Spleen (tissue), 11 donors: ENCODE data around the gene BZW2. TPM values are rescaled to one million over a fixed set of nuclear protein-coding genes. Genes with fewer than 3 reads are reported as not detected.

Experiments
- DNase-seq: peaks from one replicate; pipeline ENCODE4 v3.0.0-alpha.2; 2020
- H3K27ac ChIP-seq, 8 donors: fragments of 200-600 bp; sonication (generic) in 7 of 8; 1 replicate in 4 of 8; 2 replicates in 4 of 8; pipeline versions ENCODE4 v1.5.0 to v1.8.0; 2016 to 2021; ENCODE audit warnings: inconsistent platforms in 4 of 8, mild to moderate bottlenecking in 4 of 8, moderate library complexity in 1 of 8
- H3K27me3 ChIP-seq, 7 donors: fragments of 200-600 bp; sonication (generic) in 6 of 7; replicated peaks in 1 of 7; 1 replicate in 4 of 7; 2 replicates in 3 of 7; pipeline versions ENCODE4 v1.5.0 to v1.8.0; 2016 to 2021; ENCODE audit warnings: inconsistent platforms in 3 of 7, mild to moderate bottlenecking in 1 of 7
- H3K36me3 ChIP-seq, 6 donors: fragments of 200-600 bp; sonication (generic) in 5 of 6; 1 replicate in 4 of 6; 2 replicates in 2 of 6; pipeline versions ENCODE4 v1.5.0 to v1.8.0; 2016 to 2021; ENCODE audit warnings: inconsistent platforms in 2 of 6
- H3K4me1 ChIP-seq, 6 donors: fragments of 200-600 bp; sonication (generic) in 5 of 6; 1 replicate in 3 of 6; 2 replicates in 3 of 6; pipeline versions ENCODE4 v1.5.0 to v1.8.0; 2016 to 2021; ENCODE audit warnings: inconsistent platforms in 3 of 6
- H3K4me3 ChIP-seq, 8 donors: fragments of 200-600 bp; sonication (generic) in 7 of 8; 1 replicate in 4 of 8; 2 replicates in 4 of 8; pipeline versions ENCODE4 v1.5.0 to v1.8.0; 2016 to 2021; ENCODE audit warnings: inconsistent platforms in 4 of 8, mild to moderate bottlenecking in 4 of 8, moderate library complexity in 2 of 8
- H3K9me3 ChIP-seq, 8 donors: fragments of 200-600 bp; sonication (generic) in 7 of 8; 1 replicate in 4 of 8; 2 replicates in 4 of 8; pipeline versions ENCODE4 v1.5.0 to v1.8.0; 2016 to 2021; ENCODE audit warnings: inconsistent platforms in 4 of 8
- POLR2A ChIP-seq, 3 donors: fragments of 450-650 bp; IDR thresholded peaks; one replicate each; pipeline ENCODE4 v1.5.1; 2017; ENCODE audit warnings: antibody characterized with exemption in 3 of 3, mild to moderate bottlenecking in 1 of 3
- POLR2AphosphoS5 ChIP-seq, 3 donors: sonication (generic); formaldehyde crosslinking; IDR thresholded peaks; one replicate each; pipeline ENCODE4 v1.5.1; 2017; ENCODE audit warnings: antibody characterized with exemption in 3 of 3
- WGBS, 5 donors: extraction: QIAGEN DNeasy Blood & Tissue Kit in 3 of 5; methylation state at CpG; one replicate each; pipeline versions ENCODE4 v1.1.5 to v1.1.7; 2013 to 2018; 5-methylcytosine and 5-hydroxymethylcytosine counted together
- intact Hi-C: fragments of 100-400 bp; cut with DNase I; formaldehyde crosslinking; loops from one replicate; pipeline ENCODE4 v1.15.0; 2023; ENCODE audit warnings: low total_unique reads
- polyA plus RNA-seq, 3 donors: library from polyadenylated mRNA; stranded (reverse); fragments of 200-250 nt; gene quantifications; one replicate each; pipeline ENCODE4 v1.2.1, GENCODE V29; 2013
- total RNA-seq, 7 donors: library from RNA; depleted of rRNA in 3 of 7; stranded (reverse); fragments of >200 nt in 3 of 7; fragmentation: NEBNext Ultra II Directional in 4 of 7; extraction: Animal tissue kit (Norgen Biotek cat#: 25700) in 4 of 7; gene quantifications; one replicate each; pipeline versions ENCODE4 v1.1.0 to v1.2.1, GENCODE V29; 2016 to 2021
- TF ChIP-seq, protein P1 (sequence below), 11 experiments: fragments of 200-600 bp in 7 of 11; fragments of 450-650 bp in 4 of 11; sonication (generic) in 4 of 11; IDR thresholded peaks in 8 of 11; conservative IDR thresholded peaks in 3 of 11; 1 replicate in 7 of 11; 2 replicates in 4 of 11; pipeline versions ENCODE4 v1.4.0 to v1.8.0; 2016 to 2021; ENCODE audit warnings: antibody characterized with exemption in 11 of 11, inconsistent platforms in 4 of 11, mild to moderate bottlenecking in 1 of 11
- donor health status: healthy with polysubstance abuse.
- donor health status: DM: no; HTN: no; CAD: no; lungs with moderate emphysema.
- donor health status: DM: no; HTN: no; CAD: no.
- donor health status: Bipolar disorder and iron deficiency.
- donor health status: healthy.
- donor health status: DM: no; HTN: no; CAD: no.
- donor health status: DM: yes; HTN: yes; CAD: no.

Gene BZW2
- total and polyA plus RNA-seq, 10 donors, result 19.4 to 40.5 (median 26.8) TPM

DNA sequence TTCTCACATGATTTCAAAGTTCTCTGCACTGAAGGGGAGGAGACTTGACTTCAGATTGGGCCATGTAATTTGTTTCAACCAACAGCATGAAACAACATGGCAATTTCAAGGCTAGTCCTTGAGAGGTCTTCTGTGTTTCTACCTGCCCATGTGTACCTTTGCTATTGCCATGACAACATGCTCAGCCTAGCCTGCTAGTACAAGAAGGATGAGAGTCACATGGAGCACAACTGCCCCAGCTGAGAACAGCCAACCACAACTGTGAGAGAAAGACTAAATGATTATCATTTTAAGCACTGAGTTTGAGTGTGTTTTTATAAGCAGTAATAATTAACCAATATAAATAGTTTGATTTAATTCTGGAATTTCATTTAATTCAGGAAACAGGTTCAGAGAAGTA is 42.3 kb upstream of the BZW2 start:
- DNase-seq, result no peak
- TF ChIP-seq POLR2A (IDR thresholded peaks at IDR 0.05) (no peak), POLR2AphosphoS5 (IDR thresholded peaks at IDR 0.05) (no peak)
- TF ChIP-seq, protein P1, sequence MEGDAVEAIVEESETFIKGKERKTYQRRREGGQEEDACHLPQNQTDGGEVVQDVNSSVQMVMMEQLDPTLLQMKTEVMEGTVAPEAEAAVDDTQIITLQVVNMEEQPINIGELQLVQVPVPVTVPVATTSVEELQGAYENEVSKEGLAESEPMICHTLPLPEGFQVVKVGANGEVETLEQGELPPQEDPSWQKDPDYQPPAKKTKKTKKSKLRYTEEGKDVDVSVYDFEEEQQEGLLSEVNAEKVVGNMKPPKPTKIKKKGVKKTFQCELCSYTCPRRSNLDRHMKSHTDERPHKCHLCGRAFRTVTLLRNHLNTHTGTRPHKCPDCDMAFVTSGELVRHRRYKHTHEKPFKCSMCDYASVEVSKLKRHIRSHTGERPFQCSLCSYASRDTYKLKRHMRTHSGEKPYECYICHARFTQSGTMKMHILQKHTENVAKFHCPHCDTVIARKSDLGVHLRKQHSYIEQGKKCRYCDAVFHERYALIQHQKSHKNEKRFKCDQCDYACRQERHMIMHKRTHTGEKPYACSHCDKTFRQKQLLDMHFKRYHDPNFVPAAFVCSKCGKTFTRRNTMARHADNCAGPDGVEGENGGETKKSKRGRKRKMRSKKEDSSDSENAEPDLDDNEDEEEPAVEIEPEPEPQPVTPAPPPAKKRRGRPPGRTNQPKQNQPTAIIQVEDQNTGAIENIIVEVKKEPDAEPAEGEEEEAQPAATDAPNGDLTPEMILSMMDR (IDR thresholded peaks at IDR 0.05 in 8 of 11, conservative IDR thresholded peaks at IDR 0.05 in 3 of 11), result no peak
- Histone ChIP-seq H3K27me3 (no peaks in the 10 kb centered on the region), H3K36me3 (peaks cover 0 to 100% (median 43%) of the 10 kb centered on the region in 6 donors), H3K27ac (no peak overlapping the region), H3K9me3 (no peaks in the 10 kb centered on the region), H3K4me3 (no peak overlapping the region), H3K4me1 (no peaks in the 10 kb centered on the region)
- intact Hi-C loops, result no loop called here

GRCh38 chr7:16604054-16604453 is 41.9 kb upstream of the BZW2 start:
- TF ChIP-seq, protein P1 (IDR thresholded peaks at IDR 0.05 in 8 of 11, conservative IDR thresholded peaks at IDR 0.05 in 3 of 11), result no peak
- TF ChIP-seq POLR2A (IDR thresholded peaks at IDR 0.05) (no peak), POLR2AphosphoS5 (IDR thresholded peaks at IDR 0.05) (no peak)
- Histone ChIP-seq H3K27me3 (no peaks in the 10 kb centered on the region), H3K27ac (no peak overlapping the region), H3K9me3 (no peaks in the 10 kb centered on the region), H3K4me3 (no peak overlapping the region), H3K36me3 (peaks cover 0 to 100% (median 44%) of the 10 kb centered on the region in 6 donors), H3K4me1 (no peaks in the 10 kb centered on the region)
- intact Hi-C loops, result no loop called here
- WGBS, 5 donors, result 93 to 98% (median 96%) methylated on average over 3 of the region's 3 CpGs
- DNase-seq, result no peak

GRCh38 chr7:16606704-16607103 is 39.3 kb upstream of the BZW2 start:
- 72 to 93% (median 86%) methylated on average over 3 of the region's 3 CpGs for WGBS, 5 donors
- DNase-seq, result no peak
- no peaks in the 10 kb centered on the region for H3K27me3 ChIP-seq
- H3K27ac ChIP-seq, result no peak overlapping the region
- no peak overlapping the region for H3K4me3 ChIP-seq
- peaks cover 0 to 97% (median 35%) of the 10 kb centered on the region in 6 donors for H3K36me3 ChIP-seq
- peaks cover 0 to 5% (median 0%) of the 10 kb centered on the region in 6 donors for H3K4me1 ChIP-seq
- no peaks in the 10 kb centered on the region for H3K9me3 ChIP-seq
- intact Hi-C loops, result no loop called here
- TF ChIP-seq, protein P1 (IDR thresholded peaks at IDR 0.05 in 8 of 11, conservative IDR thresholded peaks at IDR 0.05 in 3 of 11), result no peak
- no peak for TF ChIP-seq POLR2A (IDR thresholded peaks at IDR 0.05)
- TF ChIP-seq POLR2AphosphoS5 (IDR thresholded peaks at IDR 0.05), result no peak

- Histone ChIP-seq H3K36me3 (peaks cover 0 to 88% (median 19%) of the 10 kb centered on the region in 6 donors), H3K27me3 (no peaks in the 10 kb centered on the region), H3K4me3 (no peak overlapping the region), H3K4me1 (peaks cover 0 to 5% (median 0%) of the 10 kb centered on the region in 6 donors), H3K27ac (no peak overlapping the region), H3K9me3 (no peaks in the 10 kb centered on the region)
- TF ChIP-seq, protein P1 (IDR thresholded peaks at IDR 0.05 in 8 of 11, conservative IDR thresholded peaks at IDR 0.05 in 3 of 11), result no peak
- no peak for TF ChIP-seq POLR2A (IDR thresholded peaks at IDR 0.05)
- TF ChIP-seq POLR2AphosphoS5 (IDR thresholded peaks at IDR 0.05), result no peak
- WGBS, 5 donors, result 78 to 93% (median 90%) methylated on average over 4 of the region's 4 CpGs
- no peak for DNase-seq
- intact Hi-C loops, result no loop called here
These were observed 36.0 kb upstream of the BZW2 start for GRCh38 chr7:16609842-16610450.
